Dedifferentiated amniotic fluid mesenchymal stem cell (primary cell): ENCODE results near the gene HENMT1.

Experiments
- DNase-seq: peaks from one replicate; pipeline ENCODE4 v3.0.0-alpha.2; 2016; ENCODE audit errors: extremely low spot score

HENMT1 gene

GRCh38 chr1:108627951-108628350, 32.9 kb downstream of the HENMT1 start:
- DNase-seq = no peak

DNA sequence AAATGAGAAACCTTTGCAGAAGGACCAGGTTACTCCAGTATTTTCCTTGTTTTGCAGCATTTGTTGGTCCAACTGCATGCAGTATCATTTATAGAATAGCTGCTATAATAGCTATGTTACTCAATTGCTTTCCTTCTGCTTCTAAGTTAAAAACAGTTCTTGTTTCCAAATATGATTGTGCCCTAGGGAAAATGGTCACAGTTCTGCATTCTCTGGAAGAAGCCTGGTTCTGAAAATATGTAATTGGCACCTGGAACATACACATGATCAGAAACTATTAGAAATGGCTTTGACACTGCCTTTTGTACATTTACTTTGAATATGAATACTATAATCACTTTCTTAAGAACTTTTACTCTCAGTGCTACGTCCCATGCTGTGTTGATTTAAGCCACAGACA, 33.6 kb downstream of the HENMT1 start:
- DNase-seq = no peak

DNA sequence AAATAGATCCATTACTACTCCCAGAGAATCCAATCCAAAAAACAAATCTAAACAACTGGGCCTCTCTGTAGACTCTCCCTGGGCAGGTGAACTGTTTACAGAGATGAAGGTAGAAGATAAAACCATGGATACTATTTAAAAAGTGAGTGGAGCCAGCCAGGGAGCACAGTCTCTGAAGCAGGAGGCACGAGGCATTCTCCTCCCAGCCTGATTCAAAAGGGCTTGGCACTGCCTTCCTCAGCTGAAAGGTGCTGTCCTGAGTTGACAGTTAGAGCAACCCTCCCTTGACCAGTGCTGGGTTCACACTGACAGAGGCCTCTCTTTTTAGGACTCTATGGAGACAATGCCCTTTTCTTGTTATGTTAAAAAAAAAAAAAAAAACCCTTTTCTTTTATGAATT, 36.8 kb downstream of the HENMT1 start:
- DNase-seq = no peak

DNA sequence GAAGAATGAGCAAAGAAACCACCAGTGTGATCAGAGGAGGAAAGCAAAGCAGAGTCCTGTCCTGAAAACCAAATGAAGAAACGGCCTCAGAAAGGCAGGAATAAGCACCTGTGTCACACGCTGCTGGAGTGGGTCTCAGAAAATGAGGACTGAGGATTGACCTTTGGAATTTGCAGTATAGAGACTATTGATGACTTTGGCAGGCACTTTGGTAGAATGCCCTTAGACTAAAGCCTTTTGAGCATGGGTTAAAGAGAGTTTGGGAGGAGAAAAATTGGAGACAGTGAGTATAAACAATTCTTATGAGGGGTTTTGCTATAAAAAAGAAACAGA, 43.2 kb downstream of the HENMT1 start:
- no peak for DNase-seq

DNA sequence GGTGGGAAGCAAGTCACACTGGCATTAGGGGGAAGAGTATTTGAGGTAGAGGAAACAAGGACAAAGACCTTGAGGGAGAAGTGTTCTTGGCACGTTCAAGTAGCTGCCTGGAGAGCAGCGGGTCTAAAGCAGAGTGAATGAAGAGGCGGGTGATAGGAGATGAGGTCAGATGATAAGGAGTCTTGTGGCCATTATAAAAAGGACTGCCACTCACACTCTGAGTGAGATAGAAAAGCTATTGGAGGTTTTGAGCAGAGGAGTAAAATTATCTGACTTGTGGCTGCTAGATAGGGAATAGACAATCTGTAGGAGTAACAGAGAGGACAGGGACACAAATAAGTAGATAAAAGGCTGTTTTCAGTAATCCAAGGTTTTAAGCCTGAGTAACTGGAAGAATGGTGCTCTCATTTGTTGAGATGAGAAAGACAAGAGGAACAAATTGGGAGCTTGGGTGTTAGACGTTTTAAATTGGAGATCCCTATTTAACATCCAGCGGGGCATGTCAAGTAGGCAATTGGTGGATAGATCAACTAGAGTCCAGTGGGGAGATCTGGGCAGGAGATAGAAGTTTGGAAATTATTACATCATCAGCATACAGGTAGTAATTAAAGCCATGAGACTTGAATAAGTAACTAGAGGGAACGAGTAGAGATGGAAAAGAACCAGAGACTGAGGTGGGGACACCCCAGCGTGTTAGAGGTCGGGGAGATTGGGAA, 43.7 kb downstream of the HENMT1 start:
- DNase-seq = no peak

- no peak for DNase-seq
These were observed 45.3 kb downstream of the HENMT1 start for GRCh38 chr1:108615544-108615943.

GRCh38 chr1:108612496-108612895, 48.4 kb downstream of the HENMT1 start:
- no peak for DNase-seq

- DNase-seq = no peak
These were observed 48.9 kb downstream of the HENMT1 start for GRCh38 chr1:108611984-108612383.

DNA sequence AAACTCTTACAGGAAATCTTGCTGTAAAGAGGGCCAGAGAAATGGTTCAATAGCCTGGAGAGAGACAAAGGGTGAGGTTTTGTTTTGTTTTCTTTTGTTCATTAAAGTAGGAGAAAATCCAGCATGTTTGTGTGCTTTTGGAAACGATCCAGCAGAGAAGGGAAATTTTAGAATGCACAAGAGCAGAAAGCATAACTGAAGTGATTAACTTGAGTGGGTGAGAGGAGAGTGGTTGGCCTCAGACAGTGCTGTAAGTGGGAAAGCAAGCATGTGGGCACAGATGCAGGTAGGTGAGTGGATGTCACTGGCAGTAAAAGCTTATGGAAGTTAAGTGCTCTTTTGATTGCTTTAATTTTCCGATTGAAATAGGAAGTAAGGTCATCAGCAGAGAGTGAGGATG, 50.8 kb downstream of the HENMT1 start:
- DNase-seq = no peak

- no peak for DNase-seq
These were observed 51.3 kb downstream of the HENMT1 start for GRCh38 chr1:108609483-108610049.

DNA sequence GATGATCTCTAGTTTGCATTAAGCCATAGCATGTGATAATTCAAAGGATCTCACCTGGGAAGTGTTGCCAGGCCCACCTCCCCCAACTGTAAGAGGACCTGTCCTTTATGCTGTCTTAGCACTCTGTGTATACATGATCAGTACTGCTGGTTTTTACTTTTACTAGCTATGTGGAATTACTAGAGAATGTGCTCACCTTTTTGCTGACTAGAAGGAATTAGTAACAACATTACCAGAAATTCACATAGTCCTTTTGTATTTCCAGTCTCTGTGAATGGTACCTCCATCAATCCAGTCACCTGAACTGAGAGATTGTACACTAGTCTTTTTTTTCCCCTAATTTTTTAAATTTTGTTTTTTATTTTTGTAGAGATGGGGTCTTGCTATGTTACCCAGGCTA, 54.4 kb downstream of the HENMT1 start:
- DNase-seq = no peak

GRCh38 chr1:108605633-108606032, 55.3 kb downstream of the HENMT1 start:
- DNase-seq = no peak

DNA sequence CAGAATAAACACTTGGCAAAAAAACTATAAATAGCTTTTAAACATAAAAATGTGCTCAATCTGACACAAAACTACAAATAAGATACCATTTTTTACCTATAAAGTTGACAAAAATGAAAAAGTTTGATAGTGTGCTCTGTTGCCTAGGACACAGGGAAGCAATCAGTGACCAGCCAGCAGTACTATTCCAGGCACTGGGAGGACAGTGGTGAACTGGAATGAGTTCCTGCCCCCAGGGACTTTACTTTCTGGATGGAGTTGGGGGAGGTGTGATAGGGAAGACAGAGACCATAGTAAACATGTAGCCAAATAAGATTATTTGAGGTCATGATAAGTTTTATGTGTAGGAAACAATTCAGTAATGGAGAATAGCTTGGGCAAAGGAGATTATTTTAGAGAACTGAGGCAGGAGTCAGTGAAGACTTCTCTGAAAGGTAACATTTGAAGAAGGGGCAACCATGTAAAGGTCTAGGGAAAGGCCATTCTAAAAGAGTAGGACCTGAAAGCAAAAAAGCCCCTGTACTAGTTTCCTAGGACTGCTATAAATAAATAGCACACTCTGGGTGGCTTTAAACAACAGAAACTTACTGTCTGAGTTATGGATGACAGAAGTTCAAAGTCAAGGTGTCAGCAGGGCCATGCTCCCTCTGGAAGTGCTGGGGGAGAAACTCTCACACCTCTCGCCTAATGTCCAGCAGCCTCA, 59.0 kb downstream of the HENMT1 start:
- no peak for DNase-seq

- DNase-seq = no peak
These were observed 60.4 kb downstream of the HENMT1 start for GRCh38 chr1:108600504-108600903.

DNA sequence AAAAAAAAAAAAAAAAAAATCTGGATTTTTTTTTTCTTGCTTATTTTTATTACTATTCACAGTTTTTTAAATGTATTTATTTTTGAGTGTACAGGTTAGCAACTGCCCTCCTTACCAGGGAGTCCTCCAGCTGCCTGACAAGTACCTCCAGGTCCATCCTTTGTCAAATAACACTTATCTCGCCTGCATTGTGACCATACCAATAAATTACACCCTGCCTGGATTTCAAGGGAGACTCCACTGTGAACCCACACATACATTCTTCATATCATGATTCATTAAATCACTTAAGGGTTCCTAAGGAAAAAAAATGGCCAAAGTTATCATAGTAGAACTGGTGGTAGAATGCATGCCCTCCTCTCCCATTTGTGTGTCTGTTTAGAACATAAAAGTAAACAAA, 62.6 kb downstream of the HENMT1 start:
- no peak for DNase-seq
